Epithelial cell of alveolus of lung (primary cell): ENCODE results near the gene DRG2. TPM values are rescaled to one million over a fixed set of nuclear protein-coding genes. Genes with fewer than 3 reads are reported as not detected.

Experiments used
- total RNA-seq: library from RNA; depleted of rRNA; stranded (reverse); fragments of >200 nt; gene quantifications from 2 replicates; pipeline ENCODE4 v1.2.1, GENCODE V29; 2015

The DRG2 gene
- total RNA-seq: 37.8 and 44.0 TPM in 2 replicates

GRCh38 chr17:18087610-18088491, at the start of gene DRG2:
Gene DRG2, plus strand, starts transcription at chr17:18087948. Its CDS starts 76 bp downstream, at chr17:18088024.

GRCh38 chr17:18038861-18039534, 48.8 kb upstream of the DRG2 start, which contains the start of the genes ATPAF2 and GID4:
Gene ATPAF2, minus strand, starts transcription at chr17:18039168. Its CDS starts 155 bp downstream, at chr17:18039013.
Gene GID4, plus strand, starts transcription at chr17:18039408. Its CDS starts 57 bp downstream, at chr17:18039465.

DNA sequence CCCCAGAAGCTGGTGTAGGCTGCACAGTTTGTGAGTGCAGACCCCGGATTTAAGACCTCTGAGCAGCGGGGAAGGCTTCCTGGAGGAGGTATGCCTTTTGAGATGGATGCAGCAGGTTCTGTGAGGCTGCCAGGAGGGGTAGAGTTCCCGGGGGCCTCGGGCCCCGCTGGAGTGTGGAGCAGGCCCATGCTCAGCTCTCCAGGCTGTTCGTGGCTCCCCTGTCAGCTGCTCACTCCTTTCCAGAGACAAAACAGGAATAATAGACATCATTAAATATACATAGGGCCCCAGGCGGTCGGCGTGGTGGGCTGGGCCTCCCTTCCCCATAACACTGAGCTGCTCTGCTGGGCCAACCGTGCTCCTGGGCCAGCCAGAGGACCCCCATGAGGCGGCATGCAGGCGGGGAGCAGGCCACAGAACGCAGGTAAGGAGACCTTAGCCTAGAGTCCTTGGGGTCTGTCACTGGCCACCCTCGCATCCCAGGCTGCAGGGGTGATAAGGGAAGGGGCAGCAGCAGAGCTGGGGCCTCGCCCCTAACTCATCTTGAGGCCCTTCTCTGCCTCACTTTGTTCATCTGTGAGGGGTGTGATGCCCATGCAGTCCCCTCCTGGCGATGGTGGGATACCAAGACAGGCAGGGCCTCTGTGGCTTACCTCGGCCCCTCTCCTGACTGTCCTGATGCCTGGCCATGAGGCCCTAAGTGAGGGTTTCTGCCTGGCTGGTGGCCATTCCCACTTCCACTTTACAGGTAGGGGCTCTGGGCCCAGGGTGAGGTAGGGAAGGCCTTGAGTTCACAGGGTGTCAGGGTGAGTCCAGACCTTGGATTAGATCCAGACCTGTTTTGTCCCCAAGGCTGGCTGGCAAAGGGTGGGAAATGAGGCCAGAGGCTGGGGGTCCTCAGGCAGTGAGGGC, 20.9 kb downstream of the DRG2 start, which contains the start of gene MYO15A:
Gene MYO15A (plus strand): TSS at position 356 of the 912 bp plus-strand sequence. CDS start 10,045 bp downstream, outside the sequence.

Other genes starting within 250 kb of the DRG2 start
- gene TOM1L2, start 115.5 kb upstream of the DRG2 start, total RNA-seq: 15.6 and 21.5 TPM in 2 replicates
- 0.40 and 1.4 TPM in 2 replicates for gene DRC3, start 115.1 kb upstream of the DRG2 start, total RNA-seq
- 9.4 and 17.6 TPM in 2 replicates for gene ATPAF2, start 48.8 kb upstream of the DRG2 start, total RNA-seq
- 7.8 and 16.8 TPM in 2 replicates for gene GID4, start 48.5 kb upstream of the DRG2 start, total RNA-seq
- 0.26 and 1.6 TPM in 2 replicates for gene MYO15A, start 20.8 kb downstream of the DRG2 start, total RNA-seq
- 95.8 and 104 TPM in 2 replicates for gene ALKBH5, start 95.9 kb downstream of the DRG2 start, total RNA-seq
- 45.4 and 50.0 TPM in 2 replicates for gene LLGL1, start 137.7 kb downstream of the DRG2 start, total RNA-seq
- gene FLII, start 170.8 kb downstream of the DRG2 start, total RNA-seq: 172 and 224 TPM in 2 replicates
- gene MIEF2, start 172.7 kb downstream of the DRG2 start, total RNA-seq: 10.5 and 13.7 TPM in 2 replicates
- gene TOP3A, start 227.0 kb downstream of the DRG2 start, total RNA-seq: 19.7 and 22.4 TPM in 2 replicates
- gene SMCR8, start 227.3 kb downstream of the DRG2 start, total RNA-seq: 9.3 and 12.5 TPM in 2 replicates